HG03139 (cell line): Measurements from ENCODE around the gene GOLGA8N.

Source experiments
- ATAC-seq: cut with Tn5 transposase; IDR thresholded peaks from one replicate; pipeline ENCODE4 v1.9.1; 2021; ENCODE audit not compliant: unreplicated experiment

Gene GOLGA8N

DNA sequence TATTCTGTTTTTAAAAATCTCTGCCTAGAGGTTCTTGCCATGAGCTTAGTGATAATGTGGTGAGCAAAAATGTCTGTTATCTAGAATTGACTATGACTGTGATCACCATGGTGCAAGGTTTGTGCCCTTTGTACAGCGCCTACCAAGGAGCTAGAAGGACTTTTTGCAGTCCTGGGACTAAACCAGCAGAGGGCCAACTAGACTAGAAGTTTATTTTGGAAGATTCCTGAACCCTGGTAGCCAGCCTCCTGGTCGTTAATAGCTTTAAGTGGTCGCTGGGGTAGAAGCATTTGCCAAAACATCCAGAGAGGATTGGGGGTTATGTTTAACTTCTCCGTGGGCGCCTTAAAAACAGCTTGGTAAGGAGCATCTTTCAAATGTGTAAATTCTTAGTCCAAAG is 56.1 kb downstream of the GOLGA8N start:
- no peak for ATAC-seq

DNA sequence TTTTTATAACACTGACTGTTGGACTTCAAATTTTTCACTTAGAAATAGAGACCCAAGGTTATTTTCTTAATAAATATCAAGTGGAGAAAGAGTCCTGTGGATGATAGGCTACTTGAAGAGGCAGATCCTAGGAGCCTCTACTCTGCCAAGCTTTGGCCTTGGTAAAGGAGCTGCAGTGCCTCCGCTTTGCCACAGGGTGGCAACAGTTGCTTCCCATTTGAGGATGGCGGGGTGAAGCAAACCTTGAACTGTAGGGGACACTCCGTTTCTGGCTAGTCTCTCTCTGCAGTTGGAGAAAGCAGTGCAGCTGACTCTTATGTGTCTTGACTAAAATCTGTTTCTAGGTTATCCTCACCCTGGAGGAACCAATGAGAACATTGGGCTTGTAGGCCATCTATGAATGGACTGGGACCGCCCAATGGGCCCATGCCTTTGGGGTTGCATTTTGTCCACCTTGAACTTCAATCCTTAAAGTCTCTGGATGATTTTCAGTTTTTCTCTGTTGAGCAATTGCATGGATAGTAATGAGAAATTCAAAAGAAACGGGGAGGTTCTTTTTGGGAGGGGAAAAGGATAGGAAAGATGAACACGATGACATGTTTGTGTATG is 58.1 kb downstream of the GOLGA8N start:
- peak; percentile 85 for ATAC-seq

DNA sequence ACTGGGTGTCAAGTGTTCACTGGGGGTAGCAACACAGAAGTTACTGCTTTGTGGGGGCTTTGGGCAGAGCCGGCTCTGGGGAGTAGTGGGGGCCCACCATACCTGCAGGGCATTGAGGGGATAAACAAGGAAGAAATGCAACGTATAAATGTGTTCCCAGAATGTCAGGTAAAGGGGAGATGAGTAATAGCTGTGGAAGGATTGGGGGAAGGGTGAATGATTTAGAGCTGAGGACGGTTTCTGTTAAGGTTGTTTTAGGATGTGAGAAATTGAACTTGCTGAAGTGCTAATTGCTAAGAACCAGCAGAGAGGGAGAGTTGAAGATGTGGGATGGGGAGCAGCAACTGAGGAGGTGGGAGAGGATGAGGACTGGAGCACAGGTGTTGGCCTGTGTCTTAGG is 58.9 kb downstream of the GOLGA8N start:
- ATAC-seq, result no peak

DNA sequence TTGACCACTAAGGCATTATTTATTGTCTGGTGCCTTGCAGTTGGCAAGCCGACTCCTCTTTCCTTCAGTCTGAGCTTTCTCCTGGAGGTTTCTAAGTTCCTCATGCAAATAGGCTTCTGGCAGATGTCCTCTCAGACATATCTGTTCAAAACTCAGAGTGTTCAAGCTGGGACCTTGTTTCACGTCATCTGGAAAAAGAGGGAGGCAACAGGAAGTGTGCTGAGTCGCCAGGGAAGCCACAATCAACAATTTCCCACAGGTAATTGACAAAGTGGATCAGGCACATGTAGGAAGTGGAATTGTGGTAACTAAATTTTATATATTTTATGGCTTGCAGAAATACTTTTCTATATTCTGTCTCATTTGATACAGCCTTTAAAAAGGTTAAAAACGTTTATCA is 62.8 kb downstream of the GOLGA8N start:
- ATAC-seq, result no peak

DNA sequence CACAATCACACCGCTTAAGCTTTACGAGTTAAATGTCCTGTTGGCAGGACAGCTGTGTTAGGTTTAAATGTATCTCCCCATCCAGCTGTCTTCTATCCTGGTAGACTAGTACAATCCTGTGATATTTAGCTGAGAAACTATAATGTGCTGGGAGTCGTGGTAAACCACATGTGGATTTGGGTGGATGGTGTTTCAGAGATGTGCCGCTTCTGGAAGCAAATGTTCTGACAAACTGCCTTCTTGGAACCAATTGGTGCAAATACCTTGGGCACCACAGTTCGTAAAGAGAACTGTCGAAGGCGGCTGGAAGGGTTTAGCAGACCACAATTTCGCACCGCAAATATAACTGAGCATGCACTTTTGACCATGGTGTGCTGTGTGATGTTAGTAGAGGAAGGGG is 63.2 kb downstream of the GOLGA8N start:
- ATAC-seq, result no peak
